ENCODE data around the gene INSR. TPM values are rescaled to one million over a fixed set of nuclear protein-coding genes. Genes with fewer than 3 reads are reported as not detected.
"Not testable (repeated sequence)": the region's sequence is repeated elsewhere in the genome, so short reads cannot be mapped to it uniquely, and the experiment has no call there.

INSR gene
- total RNA-seq, 1 donor from 2014 or later = 44.7 TPM

- DNase-seq (ENCODE audit: low spot score in 2 of 2, unreplicated experiment in 2 of 2) = no peak
- Mint-ChIP-seq H3K4me1 (peaks cover 9% of the 10 kb centered on the region), H3K4me3 (no peak overlapping the region), H3K27ac (no peak overlapping the region), H3K9me3 (no peaks in the 10 kb centered on the region), H3K36me3 (no peaks in the 10 kb centered on the region), H3K27me3 (ENCODE audit: low read depth) (no peaks in the 10 kb centered on the region)
- TF ChIP-seq, protein P1, sequence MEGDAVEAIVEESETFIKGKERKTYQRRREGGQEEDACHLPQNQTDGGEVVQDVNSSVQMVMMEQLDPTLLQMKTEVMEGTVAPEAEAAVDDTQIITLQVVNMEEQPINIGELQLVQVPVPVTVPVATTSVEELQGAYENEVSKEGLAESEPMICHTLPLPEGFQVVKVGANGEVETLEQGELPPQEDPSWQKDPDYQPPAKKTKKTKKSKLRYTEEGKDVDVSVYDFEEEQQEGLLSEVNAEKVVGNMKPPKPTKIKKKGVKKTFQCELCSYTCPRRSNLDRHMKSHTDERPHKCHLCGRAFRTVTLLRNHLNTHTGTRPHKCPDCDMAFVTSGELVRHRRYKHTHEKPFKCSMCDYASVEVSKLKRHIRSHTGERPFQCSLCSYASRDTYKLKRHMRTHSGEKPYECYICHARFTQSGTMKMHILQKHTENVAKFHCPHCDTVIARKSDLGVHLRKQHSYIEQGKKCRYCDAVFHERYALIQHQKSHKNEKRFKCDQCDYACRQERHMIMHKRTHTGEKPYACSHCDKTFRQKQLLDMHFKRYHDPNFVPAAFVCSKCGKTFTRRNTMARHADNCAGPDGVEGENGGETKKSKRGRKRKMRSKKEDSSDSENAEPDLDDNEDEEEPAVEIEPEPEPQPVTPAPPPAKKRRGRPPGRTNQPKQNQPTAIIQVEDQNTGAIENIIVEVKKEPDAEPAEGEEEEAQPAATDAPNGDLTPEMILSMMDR (IDR thresholded peaks at IDR 0.05; ENCODE audit: unreplicated experiment) = no peak
These were observed 64.5 kb downstream of the INSR start for GRCh38 chr19:7229735-7230134.

- TF ChIP-seq, protein P1 (IDR thresholded peaks at IDR 0.05; ENCODE audit: unreplicated experiment) = no peak
- H3K4me3 Mint-ChIP-seq = no peak overlapping the region
- no peaks in the 10 kb centered on the region for H3K9me3 Mint-ChIP-seq
- H3K4me1 Mint-ChIP-seq = peaks cover 14% of the 10 kb centered on the region
- no peak for DNase-seq (ENCODE audit: low spot score in 2 of 2, unreplicated experiment in 2 of 2)
- no peak overlapping the region for H3K27ac Mint-ChIP-seq
- no peaks in the 10 kb centered on the region for H3K36me3 Mint-ChIP-seq
- H3K27me3 Mint-ChIP-seq (ENCODE audit: low read depth) = no peaks in the 10 kb centered on the region
These were observed 65.2 kb downstream of the INSR start for GRCh38 chr19:7228935-7229541.

DNA sequence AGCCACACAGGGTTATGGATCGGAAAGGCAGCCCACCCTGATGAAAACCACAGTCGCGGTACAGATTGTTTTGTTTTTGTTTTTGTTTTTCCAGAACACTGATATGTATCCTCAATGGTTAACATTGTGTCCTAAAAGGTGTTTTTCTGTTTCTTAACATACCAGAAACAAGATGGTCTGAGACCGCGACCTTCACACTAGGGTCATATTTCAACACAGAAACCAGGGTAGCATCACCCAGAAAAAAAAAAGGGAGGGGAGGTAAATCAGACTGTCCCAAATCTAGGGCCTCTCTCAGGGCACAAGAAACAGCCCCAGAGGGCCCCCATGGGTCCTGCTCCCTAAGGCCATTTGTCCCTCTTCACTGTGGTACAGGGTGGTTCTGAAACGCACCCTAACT lies 66.5 kb downstream of the INSR start:
- Mint-ChIP-seq H3K4me3 (no peak overlapping the region), H3K9me3 (no peaks in the 10 kb centered on the region), H3K4me1 (peaks cover 18% of the 10 kb centered on the region), H3K27ac (no peak overlapping the region), H3K36me3 (no peaks in the 10 kb centered on the region), H3K27me3 (ENCODE audit: low read depth) (no peaks in the 10 kb centered on the region)
- TF ChIP-seq, protein P1 (IDR thresholded peaks at IDR 0.05; ENCODE audit: unreplicated experiment) = no peak
- no peak for DNase-seq (ENCODE audit: low spot score in 2 of 2, unreplicated experiment in 2 of 2)

DNA sequence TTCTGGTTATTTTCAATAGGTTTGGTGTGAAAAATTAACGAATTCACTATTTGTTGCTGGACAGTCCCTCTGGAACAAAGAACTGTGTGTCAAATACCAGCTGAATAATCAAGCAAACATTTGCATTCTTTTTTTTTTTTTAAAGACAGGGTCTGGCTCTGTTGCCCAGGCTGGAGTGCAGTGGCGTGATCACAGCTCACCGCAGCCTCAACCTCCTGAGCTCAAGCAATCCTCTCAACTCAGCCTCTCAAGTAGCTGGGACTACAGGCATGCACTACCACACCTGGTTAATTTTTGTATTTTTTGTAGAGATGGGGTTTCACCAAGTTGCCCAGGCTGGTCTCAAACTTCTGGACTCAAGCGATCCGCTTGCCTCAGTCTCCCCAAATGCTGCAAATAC lies 67.1 kb downstream of the INSR start:
- H3K4me1 Mint-ChIP-seq = peaks cover 18% of the 10 kb centered on the region
- not testable (repeated sequence) for H3K27ac Mint-ChIP-seq; H3K27me3 Mint-ChIP-seq (ENCODE audit: low read depth); H3K4me3 Mint-ChIP-seq; DNase-seq (ENCODE audit: low spot score in 2 of 2, unreplicated experiment in 2 of 2); H3K36me3 Mint-ChIP-seq; H3K9me3 Mint-ChIP-seq

DNA sequence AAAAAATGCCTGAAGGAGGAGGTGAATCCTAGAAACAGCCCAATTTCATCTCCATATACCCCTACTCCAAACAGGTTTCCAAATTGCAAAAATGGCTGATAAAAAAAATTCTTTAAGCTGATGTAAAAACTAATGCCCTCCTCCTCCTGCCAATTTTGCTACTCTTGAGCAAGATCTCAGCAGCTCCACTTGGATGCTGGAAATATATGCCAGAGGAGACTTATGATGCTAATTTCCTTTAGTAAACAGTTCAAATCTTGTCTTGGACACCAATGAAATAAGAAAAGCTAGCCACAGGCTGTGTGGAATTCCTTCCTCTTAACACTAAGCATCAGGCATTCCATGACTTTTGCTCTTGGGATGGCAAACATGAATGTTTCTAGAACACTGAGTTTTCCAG lies 67.5 kb downstream of the INSR start:
- no peak for DNase-seq (ENCODE audit: low spot score in 2 of 2, unreplicated experiment in 2 of 2)
- no peaks in the 10 kb centered on the region for H3K9me3 Mint-ChIP-seq
- no peak overlapping the region for H3K27ac Mint-ChIP-seq
- TF ChIP-seq, protein P1 (IDR thresholded peaks at IDR 0.05; ENCODE audit: unreplicated experiment) = no peak
- no peaks in the 10 kb centered on the region for H3K36me3 Mint-ChIP-seq
- H3K4me1 Mint-ChIP-seq = peaks cover 18% of the 10 kb centered on the region
- H3K4me3 Mint-ChIP-seq = no peak overlapping the region
- H3K27me3 Mint-ChIP-seq (ENCODE audit: low read depth) = no peaks in the 10 kb centered on the region

DNA sequence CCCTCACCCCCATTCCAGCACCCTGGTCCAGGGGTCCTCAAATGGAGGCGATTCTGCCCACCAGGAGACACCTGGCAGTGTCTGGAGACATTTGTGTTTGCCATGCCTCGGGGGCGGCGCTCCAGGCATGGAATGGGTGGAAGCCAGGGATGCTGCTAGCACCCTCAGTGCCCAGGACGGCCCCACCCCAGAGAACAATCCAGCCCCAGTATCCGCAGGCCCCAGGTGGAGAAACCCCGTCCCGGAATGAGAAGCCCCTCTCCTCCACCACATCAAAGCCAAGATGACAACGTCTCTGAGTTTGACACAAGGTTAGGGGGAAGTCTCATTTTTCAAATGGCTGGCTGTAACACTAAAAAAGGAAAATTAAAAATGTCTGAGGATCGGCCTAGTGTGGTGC lies 68.5 kb downstream of the INSR start:
- Mint-ChIP-seq H3K27me3 (ENCODE audit: low read depth) (no peaks in the 10 kb centered on the region), H3K36me3 (no peaks in the 10 kb centered on the region), H3K9me3 (no peaks in the 10 kb centered on the region), H3K4me3 (no peak overlapping the region), H3K27ac (no peak overlapping the region), H3K4me1 (peaks cover 18% of the 10 kb centered on the region)
- DNase-seq (ENCODE audit: low spot score in 2 of 2, unreplicated experiment in 2 of 2) = no peak
- TF ChIP-seq, protein P1 (IDR thresholded peaks at IDR 0.05; ENCODE audit: unreplicated experiment) = no peak

Data from mesothelial cell of epicardium (in vitro differentiated cells).